Upper lobe of right lung (tissue), 1 donor: Measurements from ENCODE around the gene CNOT10. TPM values are rescaled to one million over a fixed set of nuclear protein-coding genes. Genes with fewer than 3 reads are reported as not detected.

ENCODE experiments used
- ATAC-seq: fragments of 200-7000 bp; cut with Tn5 transposase; one replicate; pipeline ENCODE4 v1.9.1; 2020; ENCODE audit warnings: mild to moderate bottlenecking, moderate library complexity
- DNase-seq: peaks from one replicate; pipeline ENCODE4 v3.0.0-alpha.2; 2020
- H3K27ac ChIP-seq: fragments of 200-600 bp; one replicate; pipeline ENCODE4 v1.8.0; 2022
- H3K27me3 ChIP-seq: fragments of 200-600 bp; one replicate; pipeline ENCODE4 v1.8.0; 2022; ENCODE audit warnings: mild to moderate bottlenecking
- H3K36me3 ChIP-seq: fragments of 200-600 bp; one replicate; pipeline ENCODE4 v1.8.0; 2022
- H3K4me1 ChIP-seq: fragments of 200-600 bp; one replicate; pipeline ENCODE4 v1.8.0; 2022
- H3K4me3 ChIP-seq: fragments of 200-600 bp; one replicate; pipeline ENCODE4 v1.8.0; 2022; ENCODE audit warnings: mild to moderate bottlenecking
- H3K9me3 ChIP-seq: fragments of 200-600 bp; one replicate; pipeline ENCODE4 v1.8.0; 2022
- CTCF ChIP-seq: fragments of 200-600 bp; IDR thresholded peaks from one replicate; pipeline ENCODE4 v1.8.0; 2022; ENCODE audit warnings: antibody characterized with exemption
- intact Hi-C: fragments of 100-400 bp; cut with DNase I; formaldehyde crosslinking; loops from one replicate; pipeline ENCODE4 v1.11.0; 2022
- total RNA-seq: library from RNA; stranded (reverse); fragmentation: NEBNext Ultra II Directional; extraction: Animal tissue kit (Norgen Biotek cat#: 25700); gene quantifications from one replicate; pipeline ENCODE4 v1.2.1, GENCODE V29; 2021
- donor health status: DM: no; HTN: yes; CAD: no; lungs with severe emphysema.

Gene CNOT10
- total RNA-seq, 1 donor from 2014 or later, result 30.1 TPM

GRCh38 chr3:32820430-32820829 lies 135.4 kb downstream of the CNOT10 start:
- DNase-seq (no peak), ATAC-seq (no peak)
- intact Hi-C loops, result no loop called here
- Histone ChIP-seq H3K27me3 (peaks cover 35% of the 10 kb centered on the region), H3K27ac (peak overlapping the region; percentile 65), H3K4me3 (peak overlapping the region; percentile 56), H3K9me3 (no peaks in the 10 kb centered on the region), H3K4me1 (peaks cover 6% of the 10 kb centered on the region), H3K36me3 (no peaks in the 10 kb centered on the region)
- TF ChIP-seq CTCF, result no peak

GRCh38 chr3:32820971-32821685 lies 136.1 kb downstream of the CNOT10 start:
- no peak for DNase-seq
- peak overlapping the region; percentile 65 for H3K27ac ChIP-seq
- peak overlapping the region; percentile 10 for H3K4me3 ChIP-seq
- no peaks in the 10 kb centered on the region for H3K9me3 ChIP-seq
- H3K4me1 ChIP-seq, result peaks cover 6% of the 10 kb centered on the region
- intact Hi-C loops, result no loop called here
- TF ChIP-seq CTCF, result no peak
- peaks cover 35% of the 10 kb centered on the region for H3K27me3 ChIP-seq
- ATAC-seq, result no peak
- H3K36me3 ChIP-seq, result no peaks in the 10 kb centered on the region

DNA sequence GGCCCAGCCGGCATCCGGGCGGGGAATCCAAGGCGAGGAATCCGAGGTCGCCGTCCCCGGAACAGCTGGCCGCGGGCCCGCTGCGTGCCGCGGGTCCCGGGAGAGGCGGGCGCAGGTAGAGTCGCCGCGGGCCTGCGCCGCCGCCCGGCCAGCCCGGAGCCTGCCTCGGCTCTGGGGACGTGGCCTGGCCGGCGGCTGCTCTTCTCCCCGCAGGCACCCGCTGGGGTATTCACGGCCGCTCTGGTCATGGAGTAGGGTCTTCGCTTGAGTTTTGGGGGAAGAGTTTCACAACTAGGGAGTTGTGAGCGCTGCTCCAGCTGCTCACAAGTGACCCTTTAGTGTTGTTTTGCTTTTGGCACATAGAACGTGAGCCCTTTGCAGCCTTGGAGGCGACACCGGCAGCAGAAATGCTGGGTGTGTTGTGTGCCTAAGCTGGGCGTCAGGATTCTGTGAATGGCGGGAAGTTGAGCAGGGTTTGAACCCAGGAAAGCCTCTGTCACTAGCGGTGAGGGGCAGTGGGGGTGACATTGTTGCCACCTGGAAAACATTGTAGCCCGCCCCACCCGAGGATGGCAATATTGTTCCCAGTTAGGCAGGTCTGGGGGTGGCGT lies 136.8 kb downstream of the CNOT10 start:
- Histone ChIP-seq H3K9me3 (no peaks in the 10 kb centered on the region), H3K4me1 (peaks cover 6% of the 10 kb centered on the region), H3K27me3 (peaks cover 32% of the 10 kb centered on the region), H3K36me3 (no peaks in the 10 kb centered on the region), H3K27ac (peak overlapping the region; percentile 65), H3K4me3 (peak overlapping the region; percentile 10)
- peak; percentile 73 for DNase-seq
- intact Hi-C loops, result no loop called here
- TF ChIP-seq CTCF, result no peak
- peak; percentile 62 for ATAC-seq

DNA sequence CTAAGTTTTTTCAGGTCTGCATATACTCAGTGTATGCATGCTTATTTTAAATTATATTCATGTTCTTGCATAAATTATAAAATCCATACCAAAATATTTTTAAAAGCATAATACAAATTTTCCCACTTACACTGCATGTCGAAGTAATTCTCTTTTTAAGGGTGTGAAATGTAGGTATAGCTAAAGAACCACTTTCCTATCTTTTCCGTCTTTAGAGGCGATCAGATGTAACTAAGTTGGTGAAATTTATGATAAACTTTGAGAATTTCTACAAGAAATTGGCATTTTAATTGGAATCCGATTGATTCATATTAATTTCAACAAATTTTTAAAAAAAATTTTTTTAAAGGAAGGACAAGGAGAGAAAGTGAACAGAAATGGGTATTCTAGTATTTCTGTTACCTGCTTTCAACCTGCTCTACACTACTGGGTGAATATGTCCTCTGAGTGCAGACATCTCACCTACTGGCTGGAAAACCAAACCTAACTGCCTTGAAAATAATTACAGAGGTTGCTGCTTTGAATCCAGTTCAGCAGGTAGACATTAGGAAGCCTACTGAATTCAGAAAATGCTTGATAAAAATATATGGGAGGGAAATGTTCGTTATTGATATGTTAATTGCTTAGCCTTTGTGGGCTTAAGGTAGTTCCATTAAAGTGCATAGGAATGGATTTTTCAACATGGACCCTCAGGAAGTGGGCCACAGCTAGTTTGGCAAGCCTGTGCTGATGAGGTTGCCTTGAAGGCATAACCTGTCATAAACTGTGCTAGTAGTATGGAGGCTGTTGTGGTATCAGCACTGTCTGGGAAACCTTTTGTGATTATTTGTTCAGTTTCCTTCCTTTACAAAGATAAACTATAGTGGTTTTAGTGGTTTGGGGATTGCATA lies 137.9 kb downstream of the CNOT10 start:
- TF ChIP-seq CTCF, result no peak
- peaks cover under 1% of the 10 kb centered on the region for H3K4me1 ChIP-seq
- DNase-seq (no peak), ATAC-seq (no peak)
- no peaks in the 10 kb centered on the region for H3K9me3 ChIP-seq
- H3K27me3 ChIP-seq, result peaks cover 23% of the 10 kb centered on the region
- no peak overlapping the region for H3K27ac ChIP-seq
- no peaks in the 10 kb centered on the region for H3K36me3 ChIP-seq
- intact Hi-C loops, result no loop called here
- H3K4me3 ChIP-seq, result no peak overlapping the region

Other genes starting within 250 kb of the CNOT10 start
- gene CMTM6, start 182.3 kb upstream of the CNOT10 start, total RNA-seq, result 58.9 TPM
- 37.8 TPM for gene DYNC1LI1, start 114.3 kb upstream of the CNOT10 start, total RNA-seq
- gene TRIM71, start 132.8 kb downstream of the CNOT10 start, total RNA-seq, result 2.2 TPM